GM23338 (cell line): ENCODE measurements around the gene BAG3.

ENCODE experiments used
- CREB1 ChIP-seq: fragments of 250-450 bp; sonication (Bioruptor Pico); IDR thresholded peaks from 2 replicates; pipeline ENCODE4 v1.5.0; 2020; ENCODE audit warnings: low read depth, mild to moderate bottlenecking, moderate library complexity
- EZH2phosphoT487 ChIP-seq: fragments of 200-600 bp; sonication (generic); IDR thresholded peaks from one replicate; pipeline ENCODE4 v1.8.1; 2018; ENCODE audit warnings: antibody characterized with exemption; ENCODE audit not compliant: unreplicated experiment
- NANOG ChIP-seq: IDR thresholded peaks from 2 replicates; pipeline ENCODE4 v1.6.1; 2016; ENCODE audit warnings: antibody characterized with exemption, borderline replicate concordance
- POLR2AphosphoS5 ChIP-seq: IDR thresholded peaks from 2 replicates; pipeline ENCODE4 v1.6.1; 2016; ENCODE audit warnings: antibody characterized with exemption, low read depth
- STAT1 ChIP-seq: IDR thresholded peaks from one replicate; pipeline ENCODE4 v1.6.1; 2016; ENCODE audit warnings: antibody characterized with exemption; ENCODE audit not compliant: unreplicated experiment
- TF ChIP-seq, protein P1 (sequence below), 2 experiments: fragments of 200-600 bp in 1 of 2; sonication (generic) in 1 of 2; conservative IDR thresholded peaks; 2 replicates each; pipeline versions ENCODE4 v1.5.1 to v1.6.1; 2016 to 2017; ENCODE audit warnings: antibody characterized with exemption in 2 of 2, low read depth in 2 of 2, mild to moderate bottlenecking in 2 of 2, moderate library complexity in 1 of 2
- TF ChIP-seq, protein P2 (sequence below): IDR thresholded peaks from 2 replicates; pipeline ENCODE4 v1.6.1; 2016; ENCODE audit warnings: antibody characterized with exemption

DNA sequence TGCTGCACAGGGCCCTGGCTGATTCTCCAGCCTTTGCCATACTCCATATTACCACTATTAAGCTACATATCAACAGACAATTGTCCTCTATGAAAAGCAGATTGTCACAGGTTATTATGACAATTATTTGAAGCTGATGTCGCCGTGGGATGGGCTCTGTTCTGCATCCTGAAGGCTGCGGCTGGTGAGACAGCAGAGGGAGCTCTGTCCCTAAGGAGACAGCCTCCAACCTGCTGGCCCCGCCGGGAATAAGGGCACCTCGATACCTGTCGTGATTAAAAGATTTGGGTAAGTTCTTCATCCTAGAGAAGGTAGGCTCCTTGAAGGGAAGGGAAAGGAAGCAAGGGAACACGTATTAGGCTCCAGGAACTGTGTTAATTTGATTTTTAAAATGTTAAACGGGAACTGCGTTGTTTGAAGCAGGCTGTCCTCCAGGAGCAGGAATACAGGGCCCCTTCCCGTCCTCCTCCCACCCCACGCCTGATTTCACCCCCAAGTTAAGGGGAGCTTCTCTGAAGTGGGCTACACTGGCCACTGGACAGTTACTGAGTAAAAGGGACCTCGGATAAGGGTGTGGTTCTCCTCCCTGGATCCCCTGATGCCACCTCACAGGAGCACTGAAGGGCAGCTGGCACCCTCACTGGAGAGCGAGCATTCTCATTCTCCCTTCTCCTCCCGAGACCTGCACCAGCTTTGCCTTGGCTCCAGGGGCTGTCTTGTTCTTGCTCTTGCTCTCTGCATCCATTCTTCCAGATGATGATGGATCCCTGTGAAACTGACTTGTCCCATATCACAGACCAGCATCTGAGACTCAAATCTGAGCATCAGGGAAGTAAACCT is 42.6 kb upstream of the BAG3 start:
- TF ChIP-seq, protein P1, sequence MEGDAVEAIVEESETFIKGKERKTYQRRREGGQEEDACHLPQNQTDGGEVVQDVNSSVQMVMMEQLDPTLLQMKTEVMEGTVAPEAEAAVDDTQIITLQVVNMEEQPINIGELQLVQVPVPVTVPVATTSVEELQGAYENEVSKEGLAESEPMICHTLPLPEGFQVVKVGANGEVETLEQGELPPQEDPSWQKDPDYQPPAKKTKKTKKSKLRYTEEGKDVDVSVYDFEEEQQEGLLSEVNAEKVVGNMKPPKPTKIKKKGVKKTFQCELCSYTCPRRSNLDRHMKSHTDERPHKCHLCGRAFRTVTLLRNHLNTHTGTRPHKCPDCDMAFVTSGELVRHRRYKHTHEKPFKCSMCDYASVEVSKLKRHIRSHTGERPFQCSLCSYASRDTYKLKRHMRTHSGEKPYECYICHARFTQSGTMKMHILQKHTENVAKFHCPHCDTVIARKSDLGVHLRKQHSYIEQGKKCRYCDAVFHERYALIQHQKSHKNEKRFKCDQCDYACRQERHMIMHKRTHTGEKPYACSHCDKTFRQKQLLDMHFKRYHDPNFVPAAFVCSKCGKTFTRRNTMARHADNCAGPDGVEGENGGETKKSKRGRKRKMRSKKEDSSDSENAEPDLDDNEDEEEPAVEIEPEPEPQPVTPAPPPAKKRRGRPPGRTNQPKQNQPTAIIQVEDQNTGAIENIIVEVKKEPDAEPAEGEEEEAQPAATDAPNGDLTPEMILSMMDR (conservative IDR thresholded peaks at IDR 0.05; ENCODE audit: low read depth in 2 of 2) = peak; percentile 70 to 88
- TF ChIP-seq POLR2AphosphoS5 = no peak
- no peak for TF ChIP-seq STAT1
- TF ChIP-seq CREB1 (CRISPR knock-in tag) = no peak
- TF ChIP-seq, protein P2, sequence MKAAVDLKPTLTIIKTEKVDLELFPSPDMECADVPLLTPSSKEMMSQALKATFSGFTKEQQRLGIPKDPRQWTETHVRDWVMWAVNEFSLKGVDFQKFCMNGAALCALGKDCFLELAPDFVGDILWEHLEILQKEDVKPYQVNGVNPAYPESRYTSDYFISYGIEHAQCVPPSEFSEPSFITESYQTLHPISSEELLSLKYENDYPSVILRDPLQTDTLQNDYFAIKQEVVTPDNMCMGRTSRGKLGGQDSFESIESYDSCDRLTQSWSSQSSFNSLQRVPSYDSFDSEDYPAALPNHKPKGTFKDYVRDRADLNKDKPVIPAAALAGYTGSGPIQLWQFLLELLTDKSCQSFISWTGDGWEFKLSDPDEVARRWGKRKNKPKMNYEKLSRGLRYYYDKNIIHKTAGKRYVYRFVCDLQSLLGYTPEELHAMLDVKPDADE = no peak
- no peak for TF ChIP-seq NANOG
- no peak for TF ChIP-seq EZH2phosphoT487
